Stomach (tissue), 4 donors: ENCODE measurements around the gene RICTOR.

Experiments used
- CTCF ChIP-seq, 7 experiments: fragments of 450-650 bp in 4 of 7; fragments of 200-600 bp in 3 of 7; sonication (generic) in 3 of 7; IDR thresholded peaks; one replicate each; pipeline ENCODE4 v1.5.1; 2016 to 2019; ENCODE audit warnings: antibody characterized with exemption in 7 of 7, control low read depth in 2 of 7, mild to moderate bottlenecking in 1 of 7
- EP300 ChIP-seq: sonication (generic); formaldehyde crosslinking; IDR thresholded peaks from one replicate; pipeline ENCODE4 v1.6.1; 2017; ENCODE audit warnings: antibody characterized with exemption
- POLR2A ChIP-seq, 4 donors: fragments of 450-650 bp; IDR thresholded peaks; one replicate each; pipeline ENCODE4 v1.6.1; 2016; ENCODE audit warnings: antibody characterized with exemption in 4 of 4, control low read depth in 2 of 4, mild to moderate bottlenecking in 1 of 4, moderate library complexity in 1 of 4
- POLR2AphosphoS5 ChIP-seq, 3 donors: sonication (generic); formaldehyde crosslinking; IDR thresholded peaks; one replicate each; pipeline ENCODE4 v1.6.1; 2016; ENCODE audit warnings: antibody characterized with exemption in 3 of 3

- TF ChIP-seq CTCF (IDR thresholded peaks at IDR 0.05): no peak
- no peak for TF ChIP-seq POLR2A (IDR thresholded peaks at IDR 0.05)
- TF ChIP-seq POLR2AphosphoS5 (IDR thresholded peaks at IDR 0.05): no peak
- no peak for TF ChIP-seq EP300
Measured at GRCh38 chr5:38905516-38905915, 168.7 kb downstream of the RICTOR start.
